ENCODE data around the gene FRMPD4. TPM values are rescaled to one million over a fixed set of nuclear protein-coding genes. Genes with fewer than 3 reads are reported as not detected.

Gene FRMPD4
- total and polyA plus RNA-seq, 2 of the 13 experiments (the other 11 are each of a cell fraction or from before 2014, with no cell fraction given): not detected

DNA sequence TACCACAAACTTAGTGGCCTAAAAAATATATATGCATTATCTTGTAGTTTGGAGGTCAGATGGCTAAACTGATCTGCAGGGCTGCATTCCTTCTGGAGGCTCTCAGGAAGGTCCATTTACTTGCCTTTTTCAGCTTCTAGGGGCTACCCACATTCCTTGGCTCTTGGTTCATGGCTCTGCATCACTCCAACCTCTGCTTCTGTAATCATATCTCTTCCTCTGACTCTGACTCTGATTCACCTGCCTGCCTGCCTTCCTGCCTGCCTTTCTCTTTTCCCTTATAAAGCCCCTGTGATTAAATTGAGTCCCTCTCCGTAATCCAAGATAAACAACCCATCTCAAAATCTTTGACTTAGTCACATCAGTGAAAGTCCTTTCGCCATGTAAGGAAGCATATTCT lies 25.0 kb upstream of the FRMPD4 start:
- TF ChIP-seq MXD4 (CRISPR knock-in tag; IDR thresholded peaks at IDR 0.05): no peak
- no peak for TF ChIP-seq ZNF557 (CRISPR knock-in tag; IDR thresholded peaks at IDR 0.05)
- no peak for TF ChIP-seq RBM22 (optimal IDR thresholded peaks at IDR 0.05; ENCODE audit: low read length)
- no peak for TF ChIP-seq MED13 (CRISPR knock-in tag; IDR thresholded peaks at IDR 0.05)
- TF ChIP-seq KLF13 (CRISPR knock-in tag; IDR thresholded peaks at IDR 0.05): no peak
- no peak for TF ChIP-seq ZNF44 (CRISPR knock-in tag; IDR thresholded peaks at IDR 0.05)
- TF ChIP-seq, protein P1, sequence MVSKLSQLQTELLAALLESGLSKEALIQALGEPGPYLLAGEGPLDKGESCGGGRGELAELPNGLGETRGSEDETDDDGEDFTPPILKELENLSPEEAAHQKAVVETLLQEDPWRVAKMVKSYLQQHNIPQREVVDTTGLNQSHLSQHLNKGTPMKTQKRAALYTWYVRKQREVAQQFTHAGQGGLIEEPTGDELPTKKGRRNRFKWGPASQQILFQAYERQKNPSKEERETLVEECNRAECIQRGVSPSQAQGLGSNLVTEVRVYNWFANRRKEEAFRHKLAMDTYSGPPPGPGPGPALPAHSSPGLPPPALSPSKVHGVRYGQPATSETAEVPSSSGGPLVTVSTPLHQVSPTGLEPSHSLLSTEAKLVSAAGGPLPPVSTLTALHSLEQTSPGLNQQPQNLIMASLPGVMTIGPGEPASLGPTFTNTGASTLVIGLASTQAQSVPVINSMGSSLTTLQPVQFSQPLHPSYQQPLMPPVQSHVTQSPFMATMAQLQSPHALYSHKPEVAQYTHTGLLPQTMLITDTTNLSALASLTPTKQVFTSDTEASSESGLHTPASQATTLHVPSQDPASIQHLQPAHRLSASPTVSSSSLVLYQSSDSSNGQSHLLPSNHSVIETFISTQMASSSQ (IDR thresholded peaks at IDR 0.05; ENCODE audit: low read depth): no peak
- TF ChIP-seq, protein P1 (CRISPR knock-in tag; IDR thresholded peaks at IDR 0.05; ENCODE audit: borderline replicate concordance): no peak
- TF ChIP-seq ADNP (CRISPR knock-in tag; IDR thresholded peaks at IDR 0.05): no peak
- no peak for TF ChIP-seq TCF7L2 (IDR thresholded peaks at IDR 0.05; ENCODE audit: low read depth, low read length)
- no peak for TF ChIP-seq ZFYVE20 (CRISPR knock-in tag; IDR thresholded peaks at IDR 0.05; ENCODE audit: borderline replicate concordance, low read depth)
- no peak for TF ChIP-seq SMAD1 (CRISPR knock-in tag; IDR thresholded peaks at IDR 0.05; ENCODE audit: borderline replicate concordance, low read depth)
- no peak for TF ChIP-seq ARHGAP35 (CRISPR knock-in tag; IDR thresholded peaks at IDR 0.05; ENCODE audit: borderline replicate concordance)
- TF ChIP-seq HNF4G (IDR thresholded peaks at IDR 0.05; ENCODE audit: borderline replicate concordance, low read depth, low read length): no peak
- no peak for TF ChIP-seq HNF4G (CRISPR knock-in tag; IDR thresholded peaks at IDR 0.05; ENCODE audit: borderline replicate concordance, low read depth)
- TF ChIP-seq ATF1 (CRISPR knock-in tag; IDR thresholded peaks at IDR 0.05): no peak
- no peak for TF ChIP-seq TBX3 (IDR thresholded peaks at IDR 0.05; ENCODE audit: borderline replicate concordance)
- TF ChIP-seq ZNF570 (CRISPR knock-in tag; IDR thresholded peaks at IDR 0.05; ENCODE audit: borderline replicate concordance): no peak
- TF ChIP-seq SIN3B (IDR thresholded peaks at IDR 0.05; ENCODE audit: low read length): no peak
- no peak for TF ChIP-seq ZNF326 (CRISPR knock-in tag; IDR thresholded peaks at IDR 0.05; ENCODE audit: borderline replicate concordance)
- in situ Hi-C loops (cut with HindIII; ENCODE audit: extremely low pct_ligation_motif_present, low pct_unique_long_range_greater_than_20kb): no loop called here
- no TSS peak for BruUV-seq (replicated peaks)

More for the DNA sequence above, 25.0 kb upstream of the FRMPD4 start:
- H3K4me2 ChIP-seq (ENCODE audit: low read depth, low read length): no peak overlapping the region
- ChIA-PET POLR2A (no interaction called here), CTCF (ENCODE audit: low intra/inter-chr PET ratio, low total read pairs) (no interaction called here)
- WGBS (ENCODE audit: low lambda C conversion rate): 0% methylated on average over 2 of the region's 2 CpGs
- H3K4me3 ChIP-seq (replicated peaks in 1 of 3; ENCODE audit: insufficient read depth in 1 of 3, low read depth in 2 of 3, low read length in 3 of 3): no peak overlapping the region
- intact Hi-C loops (cut with micrococcal nuclease; ENCODE audit: unreplicated experiment): no loop called here
- H3K36me3 ChIP-seq (replicated peaks in 1 of 2; ENCODE audit: control insufficient read depth in 1 of 2, insufficient read depth in 2 of 2, low read length in 2 of 2): no peaks in the 10 kb centered on the region
- no peak overlapping the region for H3K27ac ChIP-seq (ENCODE audit: extremely low read length, insufficient read depth, low read length)
- DNase-seq (ENCODE audit: low spot score) (no peak), FAIRE-seq (no peak), ATAC-seq (no peak)
- H3K4me1 ChIP-seq (ENCODE audit: insufficient read depth, low read length): no peaks in the 10 kb centered on the region
- H3K27me3 ChIP-seq (ENCODE audit: control insufficient read depth in 1 of 2, insufficient read depth in 2 of 2, low read length in 2 of 2): no peaks in the 10 kb centered on the region
- no peaks in the 10 kb centered on the region for H4K20me1 ChIP-seq (ENCODE audit: insufficient read depth, low read length)
- H2AFZ ChIP-seq (ENCODE audit: low read length): no peak overlapping the region
- no peak overlapping the region for H3K9ac ChIP-seq (ENCODE audit: insufficient read depth, low read depth, low read length)
- H3K79me2 ChIP-seq (ENCODE audit: insufficient read depth, low read length): no peaks in the 10 kb centered on the region
- H3K9me3 ChIP-seq (ENCODE audit: low read length): no peaks in the 10 kb centered on the region

Data from HepG2 (cell line).